HepG2 (cell line): ENCODE data around the gene P4HA3. TPM values are rescaled to one million over a fixed set of nuclear protein-coding genes. Genes with fewer than 3 reads are reported as not detected.

ENCODE experiments used
- ATAC-seq: fragments of 200-7000 bp; cut with Tn5 transposase; 3 replicates; pipeline ENCODE4 v1.9.1; 2020; ENCODE audit warnings: mild to moderate bottlenecking, moderate library complexity
- BruUV-seq: library from RNA; stranded (reverse); fragments of 400-500 nt; replicated peaks from 2 replicates; lab custom pipeline; 2021; lab: Mats Ljungman, UMichigan
- CTCF ChIA-PET: fragments of 300-600 bp; formaldehyde crosslinking; extraction: SDS; loops from one replicate; lab custom pipeline; 2021; ENCODE audit warnings: low total read pairs, inconsistent platforms, low intra/inter-chr PET ratio; lab: Yijun Ruan, JAX
- POLR2A ChIA-PET: fragments of 350-600 bp; sonication (Branson Sonifier 250); formaldehyde crosslinking; loops from one replicate; lab custom pipeline; 2020; ENCODE audit warnings: antibody characterized with exemption, inconsistent platforms; lab: Yijun Ruan, JAX
- DNase-seq: peaks from one replicate; pipeline ENCODE4 v3.0.0-alpha.2; 2015; ENCODE audit warnings: low spot score
- FAIRE-seq: peaks from 3 replicates; lab custom pipeline; 2011; peaks lifted over from hg19 to GRCh38; lab: Jason Lieb, UNC
- H2AFZ ChIP-seq: one replicate; pipeline ENCODE4 v1.6.1; 2011; ENCODE audit warnings: low read length, inconsistent platforms
- H3K27ac ChIP-seq: fragments of 300-600 bp; 3 replicates; pipeline ENCODE4 v1.8.0; 2011; ENCODE audit warnings: mixed run types, mild to moderate bottlenecking, mixed read lengths, low read length, inconsistent platforms; ENCODE audit not compliant: insufficient read depth; ENCODE audit errors: extremely low read length
- H3K27me3 ChIP-seq, 2 experiments: fragments of 200-600 bp in 1 of 2; 2 replicates in 1 of 2; 3 replicates in 1 of 2; pipeline versions ENCODE4 v1.6.0 to v1.8.0; 2011; ENCODE audit warnings: low read length in 2 of 2, mild to moderate bottlenecking in 2 of 2, moderate library complexity in 2 of 2, inconsistent platforms in 1 of 2; ENCODE audit not compliant: insufficient read depth in 2 of 2, control insufficient read depth in 1 of 2
- H3K36me3 ChIP-seq, 2 experiments: fragments of 200-600 bp in 1 of 2; replicated peaks in 1 of 2; 2 replicates in 1 of 2; 3 replicates in 1 of 2; pipeline versions ENCODE4 v1.5.1 to v1.8.0; 2011; ENCODE audit warnings: low read length in 2 of 2, inconsistent platforms in 1 of 2; ENCODE audit not compliant: insufficient read depth in 2 of 2, control insufficient read depth in 1 of 2
- H3K4me1 ChIP-seq: 2 replicates; pipeline ENCODE4 v1.5.1; 2012; ENCODE audit warnings: low read length, inconsistent platforms; ENCODE audit not compliant: insufficient read depth
- H3K4me2 ChIP-seq: 2 replicates; pipeline ENCODE4 v1.6.0; 2011; ENCODE audit warnings: low read depth, low read length, inconsistent platforms
- H3K4me3 ChIP-seq, 3 experiments: fragments of 200-600 bp in 1 of 3; sonication (generic), shearing (Covaris generic) in 1 of 3; replicated peaks in 1 of 3; 2 replicates each; pipeline ENCODE4 v1.5.1; 2011 to 2016; ENCODE audit warnings: low read length in 3 of 3, inconsistent platforms in 2 of 3, low read depth in 2 of 3, mild to moderate bottlenecking in 2 of 3, control low read depth in 1 of 3, mixed read lengths in 1 of 3; ENCODE audit not compliant: insufficient read depth in 1 of 3
- H3K79me2 ChIP-seq: one replicate; pipeline ENCODE4 v1.6.1; 2011; ENCODE audit warnings: low read length, inconsistent platforms; ENCODE audit not compliant: insufficient read depth
- H3K9ac ChIP-seq: 2 replicates; pipeline ENCODE4 v1.6.0; 2011; ENCODE audit warnings: mild to moderate bottlenecking, low read depth, low read length, inconsistent platforms; ENCODE audit not compliant: insufficient read depth
- H3K9me3 ChIP-seq: 2 replicates; pipeline ENCODE4 v1.5.1; 2012; ENCODE audit warnings: mild to moderate bottlenecking, low read length
- H4K20me1 ChIP-seq: 2 replicates; pipeline ENCODE4 v1.6.0; 2011; ENCODE audit warnings: inconsistent platforms, mild to moderate bottlenecking, low read length, moderate library complexity; ENCODE audit not compliant: insufficient read depth
- JUN ChIP-seq: sonication (generic); formaldehyde crosslinking; IDR thresholded peaks from 2 replicates; pipeline ENCODE4 v1.4.0; 2020; ENCODE audit warnings: mild to moderate bottlenecking, missing genetic modification reagents
- MAFK ChIP-seq, 2 experiments: IDR thresholded peaks in 1 of 2; conservative IDR thresholded peaks in 1 of 2; 2 replicates each; pipeline ENCODE4 v1.6.1; 2011; ENCODE audit warnings: improper control_type of control experiment in 2 of 2, low read length in 2 of 2
- NKX3-1 ChIP-seq: sonication (generic); formaldehyde crosslinking; IDR thresholded peaks from 2 replicates; pipeline ENCODE4 v1.5.0; 2020; ENCODE audit warnings: missing genetic modification reagents
- RBM39 ChIP-seq: fragments of 200-400 bp; formaldehyde crosslinking; IDR thresholded peaks from one replicate; pipeline ENCODE4 v1.6.1; 2018; ENCODE audit warnings: antibody characterized with exemption, mild to moderate bottlenecking, low read depth, low read length; ENCODE audit not compliant: poor library complexity, severe bottlenecking
- SMAD1 ChIP-seq: sonication (generic); formaldehyde crosslinking; IDR thresholded peaks from 2 replicates; pipeline ENCODE4 v1.4.0; 2020; ENCODE audit warnings: missing genetic modification reagents, low read depth, mild to moderate bottlenecking, borderline replicate concordance
- SRSF1 ChIP-seq: fragments of 200-400 bp; formaldehyde crosslinking; optimal IDR thresholded peaks from 2 replicates; pipeline ENCODE3; 2017; ENCODE audit warnings: mild to moderate bottlenecking, low read depth, low read length, moderate library complexity
- TEF ChIP-seq: sonication (generic); formaldehyde crosslinking; IDR thresholded peaks from 2 replicates; pipeline ENCODE4 v1.5.0; 2020; ENCODE audit warnings: missing genetic modification reagents
- USF2 ChIP-seq, 2 experiments: sonication (generic) in 1 of 2; formaldehyde crosslinking in 1 of 2; IDR thresholded peaks; 2 replicates each; pipeline versions ENCODE4 v1.5.1 to v1.6.1; 2011 to 2020; ENCODE audit warnings: borderline replicate concordance in 1 of 2, low read depth in 1 of 2, low read length in 1 of 2, mild to moderate bottlenecking in 1 of 2, missing genetic modification reagents in 1 of 2, moderate library complexity in 1 of 2
- ZBTB8A ChIP-seq: sonication (generic); formaldehyde crosslinking; IDR thresholded peaks from 2 replicates; pipeline ENCODE4 v1.4.0; 2020; ENCODE audit warnings: mild to moderate bottlenecking, low read depth, missing genetic modification reagents, borderline replicate concordance
- ZMAT5 ChIP-seq: sonication (generic); formaldehyde crosslinking; IDR thresholded peaks from 2 replicates; pipeline ENCODE4 v1.5.0; 2020; ENCODE audit warnings: mild to moderate bottlenecking, low read depth, missing genetic modification reagents, borderline replicate concordance
- ZNF547 ChIP-seq: sonication (generic); formaldehyde crosslinking; IDR thresholded peaks from 2 replicates; pipeline ENCODE4 v1.5.1; 2020; ENCODE audit warnings: mild to moderate bottlenecking, missing genetic modification reagents
- ZNF776 ChIP-seq: sonication (generic); formaldehyde crosslinking; IDR thresholded peaks from 2 replicates; pipeline ENCODE4 v1.4.0; 2020; ENCODE audit warnings: mild to moderate bottlenecking, missing genetic modification reagents
- ZNF781 ChIP-seq: sonication (generic); formaldehyde crosslinking; IDR thresholded peaks from 2 replicates; pipeline ENCODE4 v1.5.1; 2020; ENCODE audit warnings: borderline replicate concordance, mild to moderate bottlenecking, missing genetic modification reagents; ENCODE audit errors: not compliant biosample characterization
- WGBS: methylation state at CpG from one replicate; pipeline ENCODE4 v1.1.6; 2017; ENCODE audit warnings: low lambda C conversion rate; 5-methylcytosine and 5-hydroxymethylcytosine counted together
- in situ Hi-C: cut with HindIII; loops from 2 replicates; pipeline ENCODE4 v1.10.0; 2017; ENCODE audit warnings: low pct_unique_long_range_greater_than_20kb; ENCODE audit not compliant: extremely low pct_ligation_motif_present
- intact Hi-C: fragments of 100-400 bp; cut with micrococcal nuclease; formaldehyde crosslinking; loops from one replicate; pipeline ENCODE4 v1.10.0; 2022; ENCODE audit not compliant: unreplicated experiment
- polyA plus RNA-seq, 8 experiments: library from polyadenylated mRNA; depleted of rRNA in 3 of 8; stranded (reverse) in 7 of 8; unstranded in 1 of 8; fragments of >200 nt; fragmentation: Illumina TruSeq in 4 of 8; extraction: Trizol in 4 of 8; gene quantifications; 2 replicates each; pipeline versions ENCODE4 v1.2.1 to v1.2.3, GENCODE V29; 2011 to 2016; ENCODE audit warnings: low read depth in 4 of 8, missing spikeins in 1 of 8, mixed read lengths in 1 of 8; ENCODE audit not compliant: insufficient read depth in 1 of 8
- total RNA-seq, 5 experiments: library from RNA; depleted of rRNA; stranded (reverse); fragments of >200 nt; fragmentation: Illumina TruSeq; extraction: Trizol; gene quantifications; 2 replicates each; pipeline ENCODE4 v1.2.3, GENCODE V29; 2016; ENCODE audit warnings: low read depth in 1 of 5

Gene P4HA3
- total and polyA plus RNA-seq, 2 of the 13 experiments (the other 11 are each of a cell fraction or from before 2014, with no cell fraction given) = not detected

GRCh38 chr11:74235121-74235520 lies 76.3 kb downstream of the P4HA3 start:
- Histone ChIP-seq H3K9me3 (no peaks in the 10 kb centered on the region), H3K36me3 (peaks cover 27 to 68% of the 10 kb centered on the region in 2 experiments), H3K27me3 (no peaks in the 10 kb centered on the region), H4K20me1 (no peaks in the 10 kb centered on the region), H3K4me2 (no peak overlapping the region), H3K27ac (no peak overlapping the region), H3K79me2 (no peaks in the 10 kb centered on the region), H3K4me3 (no peak overlapping the region), H3K9ac (no peak overlapping the region), H2AFZ (no peak overlapping the region), H3K4me1 (no peaks in the 10 kb centered on the region)
- DNase-seq (no peak), FAIRE-seq (no peak), ATAC-seq (no peak)
- WGBS = 98% methylated on average over 4 of the region's 4 CpGs
- intact Hi-C loops (no loop called here), in situ Hi-C loops (no loop called here)
- POLR2A ChIA-PET = no interaction called here
- CTCF ChIA-PET = no interaction called here
- no TSS peak for BruUV-seq
- TF ChIP-seq MAFK (conservative IDR thresholded peaks at IDR 0.05 in 1 of 2, IDR thresholded peaks at IDR 0.05 in 1 of 2; ENCODE audit: low read length in 2 of 2) = no peak
- TF ChIP-seq USF2 (IDR thresholded peaks at IDR 0.05; ENCODE audit: low read depth, low read length) = no peak
- no peak for TF ChIP-seq USF2 (CRISPR knock-in tag; IDR thresholded peaks at IDR 0.05; ENCODE audit: borderline replicate concordance)
- TF ChIP-seq NKX3-1 (CRISPR knock-in tag) = no peak
- no peak for TF ChIP-seq ZBTB8A (CRISPR knock-in tag)
- no peak for TF ChIP-seq SMAD1 (CRISPR knock-in tag)
- no peak for TF ChIP-seq ZNF547
- no peak for TF ChIP-seq ZMAT5
- TF ChIP-seq TEF (CRISPR knock-in tag) = no peak
- no peak for TF ChIP-seq JUN (CRISPR knock-in tag)
- TF ChIP-seq RBM39 = no peak
- TF ChIP-seq ZNF781 = no peak
- no peak for TF ChIP-seq SRSF1
- TF ChIP-seq ZNF776 (CRISPR knock-in tag) = no peak
